Glomerular visceral epithelial cell (primary cell): ENCODE measurements around the gene COQ10A.
"Not testable (repeated sequence)": the region's sequence is repeated elsewhere in the genome, so short reads cannot be mapped to it uniquely, and the experiment has no call there.

Experiments used
- DNase-seq: peaks from one replicate; pipeline ENCODE4 v3.0.0-alpha.2; 2016; ENCODE audit errors: extremely low spot score

Gene COQ10A

GRCh38 chr12:56278905-56279304, 12.2 kb downstream of the COQ10A start:
- no peak for DNase-seq

- no peak for DNase-seq
Measured at GRCh38 chr12:56280849-56281248, 14.1 kb downstream of the COQ10A start.

GRCh38 chr12:56282030-56282429, 15.3 kb downstream of the COQ10A start:
- no peak for DNase-seq

- no peak for DNase-seq
Measured at GRCh38 chr12:56282579-56282978, 15.8 kb downstream of the COQ10A start.

GRCh38 chr12:56284263-56284662, 17.5 kb downstream of the COQ10A start:
- not testable (repeated sequence) for DNase-seq

- no peak for DNase-seq
Measured at GRCh38 chr12:56286044-56286830, 19.5 kb downstream of the COQ10A start.

GRCh38 chr12:56288705-56289387, 22.1 kb downstream of the COQ10A start:
- no peak for DNase-seq

GRCh38 chr12:56293795-56294194, 27.1 kb downstream of the COQ10A start:
- no peak for DNase-seq

GRCh38 chr12:56296295-56296694, 29.6 kb downstream of the COQ10A start:
- no peak for DNase-seq

GRCh38 chr12:56297400-56297799, 30.7 kb downstream of the COQ10A start:
- DNase-seq: no peak

GRCh38 chr12:56298828-56299227, 32.1 kb downstream of the COQ10A start:
- DNase-seq: no peak

GRCh38 chr12:56299308-56299852, 32.6 kb downstream of the COQ10A start:
- DNase-seq: peak; percentile 40

- DNase-seq: peak; percentile 97
Measured at GRCh38 chr12:56299853-56300643, 33.3 kb downstream of the COQ10A start, which contains the start of gene CS. Gene CS, minus strand, starts transcription at chr12:56300330. Its CDS starts 129 bp downstream, at chr12:56300201.

GRCh38 chr12:56300644-56301464, 34.1 kb downstream of the COQ10A start:
- DNase-seq: no peak

GRCh38 chr12:56304276-56304675, 37.5 kb downstream of the COQ10A start:
- DNase-seq: no peak

- DNase-seq: no peak
Measured at GRCh38 chr12:56304872-56305590, 38.3 kb downstream of the COQ10A start.

GRCh38 chr12:56307221-56307965, 40.7 kb downstream of the COQ10A start:
- DNase-seq: no peak

- DNase-seq: no peak
Measured at GRCh38 chr12:56308714-56309113, 42.0 kb downstream of the COQ10A start.

GRCh38 chr12:56311003-56311402, 44.3 kb downstream of the COQ10A start:
- DNase-seq: no peak

GRCh38 chr12:56315249-56315621, 48.5 kb downstream of the COQ10A start:
- DNase-seq: no peak
